Activated CD8-positive, alpha-beta memory T cell treated with anti-CD3 and anti-CD28 coated beads, Interleukin-2, amount 50 U/mL, for 4 hours (primary cell): ENCODE results near the gene SYNE3.
"Not testable (repeated sequence)": the region's sequence is repeated elsewhere in the genome, so short reads cannot be mapped to it uniquely, and the experiment has no call there.

Source experiments
- DNase-seq: peaks from one replicate; pipeline ENCODE4 v3.0.0-alpha.2; 2020

SYNE3 gene

GRCh38 chr14:95523051-95523814, 6.8 kb upstream of the SYNE3 start:
- DNase-seq, result peak; percentile 30

GRCh38 chr14:95522556-95522955, 6.1 kb upstream of the SYNE3 start:
- no peak for DNase-seq

GRCh38 chr14:95522116-95522515, 5.7 kb upstream of the SYNE3 start:
- no peak for DNase-seq

- no peak for DNase-seq
Measured at GRCh38 chr14:95521001-95521400, 4.6 kb upstream of the SYNE3 start.

- peak; percentile 20 for DNase-seq
Measured at GRCh38 chr14:95520346-95520745, 3.9 kb upstream of the SYNE3 start.

GRCh38 chr14:95519699-95520098, 3.2 kb upstream of the SYNE3 start:
- peak; percentile 67 for DNase-seq

GRCh38 chr14:95518045-95518751, 1.7 kb upstream of the SYNE3 start:
- no peak for DNase-seq

GRCh38 chr14:95515596-95516552, 576 bp downstream of the SYNE3 start:
- peak; percentile 82 for DNase-seq

GRCh38 chr14:95515080-95515489, 1.4 kb downstream of the SYNE3 start:
- DNase-seq, result peak; percentile 20

GRCh38 chr14:95514131-95515079, 2.0 kb downstream of the SYNE3 start:
- no peak for DNase-seq

GRCh38 chr14:95513291-95513690, 3.2 kb downstream of the SYNE3 start:
- no peak for DNase-seq

GRCh38 chr14:95511687-95512086, 4.8 kb downstream of the SYNE3 start:
- no peak for DNase-seq

GRCh38 chr14:95510804-95511203, 5.6 kb downstream of the SYNE3 start:
- no peak for DNase-seq

- DNase-seq, result not testable (repeated sequence)
Measured at GRCh38 chr14:95510344-95510743, 6.1 kb downstream of the SYNE3 start.

- DNase-seq, result no peak
Measured at GRCh38 chr14:95509495-95509894, 7.0 kb downstream of the SYNE3 start.

- DNase-seq, result no peak
Measured at GRCh38 chr14:95508377-95508776, 8.1 kb downstream of the SYNE3 start.

GRCh38 chr14:95507701-95508103, 8.7 kb downstream of the SYNE3 start:
- DNase-seq, result no peak

- DNase-seq, result no peak
Measured at GRCh38 chr14:95507174-95507573, 9.3 kb downstream of the SYNE3 start.

GRCh38 chr14:95505030-95505589, 11.3 kb downstream of the SYNE3 start:
- DNase-seq, result no peak

GRCh38 chr14:95504135-95505029, 12.1 kb downstream of the SYNE3 start:
- DNase-seq, result no peak
